GM18907 (cell line): ENCODE results near the gene EXD3.
"Not testable (repeated sequence)": the region's sequence is repeated elsewhere in the genome, so short reads cannot be mapped to it uniquely, and the experiment has no call there.

Source experiments
- ATAC-seq: cut with Tn5 transposase; IDR thresholded peaks from one replicate; pipeline ENCODE4 v1.9.1; 2021; ENCODE audit warnings: mild to moderate bottlenecking, moderate library complexity; ENCODE audit not compliant: unreplicated experiment

Gene EXD3

DNA sequence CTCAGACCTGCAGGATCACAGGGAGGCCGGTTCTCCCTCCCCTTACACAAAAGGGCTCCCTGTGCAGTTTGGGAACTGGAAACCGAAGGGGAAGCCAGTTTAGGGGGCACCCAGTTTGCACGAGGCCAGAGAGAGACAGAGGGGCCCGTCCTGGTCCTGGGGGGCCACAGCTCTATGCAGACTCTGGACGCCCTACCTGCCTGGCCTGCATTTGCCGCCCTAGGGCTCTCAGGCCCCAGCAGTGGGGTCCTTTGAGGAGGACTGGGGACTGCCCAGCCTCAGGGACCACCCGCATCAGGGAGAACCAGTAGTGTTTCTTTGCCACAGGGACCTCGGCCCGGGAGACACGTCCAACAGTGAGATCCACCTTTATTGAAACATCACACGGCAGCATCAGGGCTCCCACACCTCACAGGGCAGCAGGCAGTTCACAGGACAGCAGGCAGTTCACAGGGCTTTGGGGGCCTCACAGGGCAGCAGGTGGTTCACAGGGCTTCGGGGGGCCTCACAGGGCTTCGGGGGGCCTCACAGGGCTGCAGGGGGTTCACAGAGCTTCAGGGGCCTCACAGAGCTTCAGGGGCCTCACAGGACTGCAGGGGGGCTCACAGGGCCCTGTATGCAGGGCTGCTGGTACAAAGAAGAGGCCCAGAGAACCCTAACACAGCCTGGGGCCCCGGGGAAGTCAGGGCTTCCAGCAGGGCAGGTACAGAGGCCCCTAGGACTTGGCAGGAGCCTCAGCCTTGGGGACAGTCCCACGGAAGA, 36.8 kb upstream of the EXD3 start:
- ATAC-seq = no peak

DNA sequence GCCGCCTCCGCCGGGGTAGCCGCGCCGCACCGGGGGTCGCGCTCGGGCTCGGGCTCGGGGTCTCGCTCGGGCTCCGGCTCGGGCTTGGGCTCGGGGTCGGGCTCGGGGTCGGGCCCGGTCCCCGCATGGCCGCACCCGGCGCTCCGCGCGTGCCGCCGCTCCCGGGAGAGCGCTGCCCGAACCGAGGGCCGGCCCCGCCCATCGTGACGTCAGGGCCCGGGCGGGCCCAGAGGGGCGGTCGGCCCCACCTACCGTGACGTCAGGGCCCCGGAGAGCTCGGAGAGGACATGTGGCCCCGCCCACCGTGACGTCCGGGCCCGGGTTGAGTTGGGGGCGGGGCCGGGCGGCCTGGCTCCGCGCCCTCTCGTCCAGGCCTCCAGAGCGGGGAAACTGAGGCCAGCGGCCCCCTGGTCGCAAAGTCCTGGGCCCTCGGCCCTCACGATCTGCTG, 36.2 kb upstream of the EXD3 start, which contains the start of gene NSMF:
Gene NSMF, minus strand, starts transcription at position 183 of the 449 bp plus-strand sequence. CDS start 232 bp downstream, outside the sequence.
- peak; percentile 55 for ATAC-seq

DNA sequence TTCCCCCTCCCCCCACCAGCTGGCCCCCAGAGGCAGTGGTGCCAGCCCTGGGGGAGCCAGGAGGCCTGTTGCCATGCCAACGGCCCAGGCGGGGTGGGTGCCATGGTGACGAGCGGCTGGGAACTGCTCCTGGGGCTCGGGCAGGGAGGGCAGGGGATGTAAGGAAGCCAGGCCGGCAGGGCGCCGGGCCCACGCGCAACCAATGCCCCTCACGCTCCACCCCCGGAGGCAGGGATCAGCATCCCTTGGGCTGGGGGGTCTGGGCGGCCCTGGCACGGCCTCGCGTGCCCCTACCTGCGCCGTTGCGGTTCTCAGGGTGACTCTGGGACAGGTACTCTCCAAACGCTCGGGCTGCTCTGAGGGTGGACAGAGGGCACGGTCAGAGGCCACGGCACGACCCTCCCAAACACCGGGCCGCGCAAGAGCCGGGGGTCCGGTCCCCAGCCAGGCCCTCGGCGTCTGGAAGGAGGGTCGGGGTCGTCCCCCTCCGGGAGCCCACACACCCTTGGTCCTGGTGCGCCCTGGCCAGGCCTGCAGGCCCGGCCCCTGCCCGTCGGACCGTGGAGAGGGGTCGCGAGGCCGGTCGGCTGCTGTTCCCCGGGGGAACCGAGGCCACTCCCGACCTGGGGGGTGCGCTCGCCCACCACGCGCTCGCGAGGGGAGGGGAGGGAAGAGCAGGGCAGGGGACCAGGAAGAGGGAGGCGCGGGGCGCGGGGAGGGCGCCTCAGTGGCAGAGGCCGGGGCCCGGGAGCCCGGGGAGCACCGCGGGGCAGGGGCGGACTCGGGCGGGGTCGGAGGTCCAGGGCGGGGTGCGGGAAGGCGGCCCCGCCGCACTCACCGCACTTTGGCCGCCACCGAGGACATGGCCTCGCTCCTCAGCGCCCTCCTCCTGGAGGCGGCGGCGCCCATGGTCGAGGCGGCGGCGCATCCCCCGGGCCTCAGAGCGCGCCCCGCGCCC, 35.5 kb upstream of the EXD3 start:
- ATAC-seq = peak; percentile 7

- ATAC-seq = no peak
These were observed 34.6 kb upstream of the EXD3 start for GRCh38 chr9:137457406-137458193.

GRCh38 chr9:137456864-137457405, 34.0 kb upstream of the EXD3 start:
- ATAC-seq = no peak

DNA sequence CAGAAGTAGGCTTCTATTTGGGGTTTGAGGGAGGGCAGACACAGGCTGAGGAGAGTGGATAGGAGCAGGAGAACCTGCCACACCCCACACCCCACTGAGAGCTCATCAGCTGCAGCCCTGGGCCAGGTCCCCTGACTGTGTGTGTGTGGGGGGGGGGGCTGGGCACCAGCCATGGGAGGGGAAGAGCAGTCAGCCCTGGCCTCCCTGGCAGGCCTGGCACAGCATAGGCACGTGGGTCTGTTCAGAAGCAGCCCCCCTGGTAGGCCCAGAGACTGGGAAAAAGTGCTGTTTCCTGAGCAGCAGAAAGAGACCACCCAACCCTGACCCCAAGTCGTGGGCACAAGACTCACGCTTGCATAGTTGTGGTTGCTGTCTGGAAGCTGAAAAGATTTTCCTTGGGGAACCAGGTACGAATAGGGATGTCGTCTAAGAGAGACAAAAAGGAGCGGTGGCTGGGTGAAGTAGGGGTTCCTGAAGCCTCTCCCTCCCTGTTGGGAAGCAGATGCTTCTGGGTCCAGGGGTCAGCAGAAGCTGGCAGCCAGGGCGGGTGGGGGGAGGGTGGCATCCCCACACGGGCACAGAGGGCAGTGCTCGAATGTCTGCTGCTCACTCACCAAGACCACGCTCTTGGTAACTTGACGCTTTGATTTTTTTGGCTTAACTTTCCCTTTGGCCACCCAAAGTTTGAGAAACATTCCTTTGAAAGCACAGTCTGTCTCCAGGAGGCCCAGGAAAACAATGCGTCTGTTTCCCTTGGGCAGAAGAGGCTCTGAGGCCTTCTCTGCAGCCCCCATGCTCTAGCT, 33.3 kb upstream of the EXD3 start:
- no peak for ATAC-seq

DNA sequence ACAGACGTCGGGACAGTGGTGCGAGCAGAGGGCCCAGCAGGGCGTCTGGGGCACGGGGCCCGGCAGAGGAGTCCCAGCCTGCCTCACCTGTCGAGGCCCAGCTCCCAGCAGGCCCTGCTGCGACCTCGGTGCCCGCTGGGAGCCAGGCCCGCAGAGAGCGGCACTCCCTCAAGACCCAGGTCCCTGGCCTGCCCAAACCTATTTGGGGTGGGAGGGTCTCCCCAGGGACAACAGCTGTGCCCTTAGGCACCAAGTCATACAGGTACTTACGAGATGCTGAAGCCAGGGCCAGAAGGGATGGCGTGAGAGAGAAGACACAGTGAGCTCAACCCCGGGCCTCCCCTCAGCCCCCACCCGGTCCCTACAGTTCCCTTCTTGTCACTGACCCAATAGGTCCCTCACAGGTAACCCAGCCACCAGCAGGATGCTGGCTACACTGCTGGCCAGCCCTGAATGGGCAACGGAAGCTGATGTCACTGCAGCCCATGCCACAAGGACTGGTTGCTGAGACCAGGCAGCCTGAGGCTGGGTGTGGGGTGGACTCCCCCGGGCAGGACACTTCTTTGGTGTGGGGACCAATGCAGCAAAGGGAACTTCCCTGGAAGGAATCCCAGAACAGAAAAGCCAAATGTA, 32.5 kb upstream of the EXD3 start:
- ATAC-seq = no peak

DNA sequence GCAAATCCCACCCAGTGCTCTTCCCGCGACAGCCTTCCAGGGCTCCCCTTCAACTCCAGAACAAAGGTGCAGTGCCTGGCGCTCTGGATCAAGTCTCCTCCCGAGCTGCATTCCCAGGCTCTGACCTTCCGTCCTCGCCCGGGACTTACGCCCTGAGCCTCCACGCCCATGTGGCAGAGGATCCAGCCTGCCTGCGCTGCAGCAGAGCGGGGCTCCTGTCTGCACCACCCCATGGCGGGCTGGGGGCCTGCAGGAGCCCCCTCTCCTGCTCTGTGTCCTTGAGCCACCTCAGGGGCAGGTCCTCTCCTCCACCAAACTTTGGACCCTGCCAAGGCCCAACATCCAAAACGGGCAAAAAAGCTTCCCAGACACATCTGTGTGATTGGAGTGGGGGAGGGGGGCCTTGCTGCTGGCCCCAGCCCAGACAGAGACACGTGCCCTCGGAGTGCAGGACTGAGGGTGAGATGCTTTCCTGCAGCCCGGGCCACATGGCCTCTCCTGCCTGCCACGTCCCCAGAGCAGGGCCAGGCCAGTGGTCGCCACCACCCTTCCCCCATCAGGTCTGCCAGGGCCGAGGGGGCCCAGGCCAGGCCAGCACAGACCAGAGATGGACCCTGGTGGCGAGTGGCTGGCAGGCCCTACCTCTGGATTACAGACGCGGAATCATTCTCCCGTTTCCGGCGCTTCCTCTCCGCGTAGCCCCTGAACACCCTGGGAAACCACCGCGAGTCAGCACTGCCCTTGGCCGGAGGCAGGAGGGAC, 31.8 kb upstream of the EXD3 start:
- no peak for ATAC-seq

- no peak for ATAC-seq
These were observed 31.2 kb upstream of the EXD3 start for GRCh38 chr9:137454145-137454596.

DNA sequence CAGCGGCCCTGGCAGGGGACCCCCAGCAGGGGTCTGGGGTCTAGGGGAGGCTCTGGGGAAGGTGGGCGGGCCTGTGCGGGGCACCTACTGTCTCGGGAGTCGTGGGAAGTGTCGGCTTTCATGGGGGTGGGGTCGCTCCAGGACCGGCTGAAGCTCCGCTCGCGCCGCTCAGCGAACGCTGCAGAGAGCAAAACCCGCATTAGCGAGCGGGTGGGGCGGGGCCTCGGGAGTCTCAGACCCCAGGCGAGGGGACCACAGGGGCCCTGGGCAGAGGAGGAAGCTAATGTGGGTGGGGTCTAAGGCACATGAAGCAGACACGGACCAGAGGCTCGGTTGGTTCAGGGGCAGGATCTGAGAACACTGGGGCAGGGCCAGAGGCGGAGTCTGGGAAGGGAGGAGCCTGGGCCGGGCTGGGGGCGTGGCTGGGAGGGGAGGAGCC, 30.7 kb upstream of the EXD3 start:
- ATAC-seq = peak; percentile 55

GRCh38 chr9:137452761-137453642, 30.0 kb upstream of the EXD3 start:
- ATAC-seq = peak; percentile 1

DNA sequence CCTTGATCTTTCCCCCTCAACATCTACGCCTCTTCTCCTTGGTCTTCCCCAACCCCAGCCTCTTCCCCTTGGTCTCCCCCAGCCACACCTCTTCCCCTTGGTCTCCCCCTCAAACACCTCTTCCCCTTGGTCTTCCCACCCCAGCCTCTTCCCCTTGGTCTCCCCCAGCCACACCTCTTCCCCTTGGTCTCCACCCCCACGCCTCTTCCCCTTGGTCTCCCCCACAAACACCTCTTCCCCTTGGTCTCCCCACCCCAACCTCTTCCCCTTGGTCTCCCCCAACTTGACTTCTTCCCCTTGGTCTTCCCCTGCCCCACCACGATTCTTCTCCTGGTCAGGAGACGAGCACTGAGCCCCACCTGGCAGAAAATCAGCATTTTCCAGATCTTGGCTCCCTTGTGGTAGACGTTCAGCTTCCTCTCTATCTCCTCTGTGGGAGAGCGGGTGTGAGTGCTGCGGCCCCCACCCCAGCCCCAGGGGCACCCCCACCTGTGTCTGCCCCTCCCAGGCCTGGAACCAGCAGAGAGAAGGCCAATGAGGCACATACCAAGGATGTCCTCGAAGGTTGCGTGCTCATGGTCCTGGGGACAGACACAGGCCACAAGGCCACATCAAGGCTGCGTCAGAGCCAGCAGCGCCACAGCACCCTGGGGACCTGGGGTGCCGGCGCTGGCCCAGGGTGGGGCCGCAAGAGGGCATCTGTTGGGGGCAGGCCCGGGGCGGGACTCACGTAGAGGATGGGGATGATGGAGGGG, 29.2 kb upstream of the EXD3 start:
- ATAC-seq = no peak

DNA sequence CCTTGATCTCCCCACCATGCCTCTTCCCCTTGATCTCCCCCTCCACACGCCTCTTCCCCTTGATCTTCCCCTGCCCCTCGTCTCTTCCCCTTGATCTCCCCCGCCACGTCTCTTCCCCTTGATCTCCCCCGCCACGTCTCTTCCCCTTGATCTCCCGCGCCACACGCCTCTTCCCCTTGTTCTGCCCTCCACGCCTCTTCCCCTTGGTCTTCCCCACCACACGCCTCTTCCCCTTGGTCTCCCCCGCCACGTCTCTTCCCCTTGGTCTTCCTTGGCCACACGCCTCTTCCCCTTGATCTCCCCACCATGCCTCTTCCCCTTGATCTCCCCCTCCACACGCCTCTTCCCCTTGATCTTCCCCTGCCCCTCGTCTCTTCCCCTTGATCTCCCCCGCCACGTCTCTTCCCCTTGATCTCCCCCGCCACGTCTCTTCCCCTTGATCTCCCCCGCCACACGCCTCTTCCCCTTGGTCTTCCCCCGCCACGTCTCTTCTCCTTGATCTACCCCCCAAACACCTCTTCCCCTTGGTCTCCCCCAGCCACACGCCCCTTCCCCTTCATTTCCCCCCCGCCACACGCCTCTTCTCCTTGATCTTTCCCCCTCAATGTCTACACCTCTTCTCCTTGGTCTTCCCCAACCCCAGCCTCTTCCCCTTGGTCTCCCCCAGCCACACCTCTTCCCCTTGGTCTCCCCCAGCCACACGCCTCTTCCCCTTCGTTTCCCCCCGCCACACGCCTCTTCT, 28.5 kb upstream of the EXD3 start:
- not testable (repeated sequence) for ATAC-seq

GRCh38 chr9:137450539-137451222, 27.7 kb upstream of the EXD3 start:
- not testable (repeated sequence) for ATAC-seq

DNA sequence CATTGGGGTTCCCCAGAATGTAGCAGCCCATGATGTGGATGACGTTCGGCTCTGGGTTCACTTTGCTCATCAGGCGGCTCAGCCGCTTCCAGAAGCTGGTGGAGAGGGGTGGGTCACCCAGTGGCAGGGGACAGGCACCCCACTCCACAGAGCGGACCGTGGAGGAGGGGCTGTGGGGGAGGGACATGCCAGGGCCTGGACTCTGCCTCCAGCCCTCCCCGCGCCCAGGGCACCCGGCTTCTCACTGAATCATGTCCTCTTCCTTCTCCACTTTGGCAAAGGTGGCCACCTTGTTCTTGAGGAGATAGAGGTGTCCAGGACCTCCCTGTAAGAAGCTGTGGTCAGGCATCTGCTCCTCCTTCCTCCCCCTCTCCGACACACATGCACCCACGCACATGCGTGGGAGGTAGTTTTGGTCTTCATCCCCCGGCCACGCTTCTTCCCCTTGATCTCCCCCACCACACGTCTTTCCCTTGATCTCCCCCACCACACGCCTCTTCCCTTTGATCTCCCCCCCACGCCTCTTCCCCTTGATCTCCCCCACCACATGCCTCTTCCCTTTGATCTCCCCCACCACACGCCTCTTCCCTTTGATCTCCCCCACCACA, 27.1 kb upstream of the EXD3 start:
- ATAC-seq = no peak
